ENCODE data around the gene KIAA1217.
"Not testable (repeated sequence)": the region's sequence is repeated elsewhere in the genome, so short reads cannot be mapped to it uniquely, and the experiment has no call there.

KIAA1217 gene

DNA sequence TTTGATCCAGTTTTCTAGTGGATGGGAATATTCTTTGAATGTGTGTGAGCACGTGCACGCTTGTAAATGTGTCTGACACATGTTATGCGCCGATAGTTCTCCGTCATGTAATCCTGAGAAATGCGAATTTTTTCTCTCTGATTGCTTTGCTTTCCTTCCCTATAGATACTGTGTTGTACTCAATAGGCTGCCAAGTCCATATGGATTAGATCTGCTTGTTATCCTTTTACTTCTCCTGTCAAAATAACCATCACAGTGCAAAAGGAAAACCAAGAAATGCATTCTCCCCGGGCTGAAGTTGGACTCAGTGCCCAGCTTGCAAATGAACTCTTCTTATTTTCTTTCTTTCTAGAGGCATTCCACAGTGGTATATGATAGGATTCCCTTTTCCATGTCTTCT is 131.9 kb downstream of the KIAA1217 start:
- DNase-seq (ENCODE audit: low spot score), result no peak

DNA sequence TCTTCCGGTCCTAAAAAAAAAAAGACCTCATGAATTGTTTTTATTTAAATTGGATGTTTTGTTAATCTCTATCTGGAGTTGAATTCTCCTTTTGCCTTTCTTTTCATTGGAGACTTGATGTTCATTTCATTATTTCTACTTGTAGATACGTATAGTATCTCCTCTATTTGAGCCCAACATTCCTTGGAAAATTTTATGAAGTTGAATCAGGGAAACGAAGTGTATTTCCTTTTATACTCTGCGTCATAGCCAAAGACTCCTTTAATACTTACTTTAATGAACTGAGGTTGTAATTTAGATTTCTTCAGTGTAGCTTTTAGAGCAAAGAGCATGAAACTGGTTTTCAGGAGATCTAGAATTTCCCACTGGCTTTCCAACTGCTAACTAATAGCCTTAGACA is 132.4 kb downstream of the KIAA1217 start:
- no peak for DNase-seq (ENCODE audit: low spot score)

DNA sequence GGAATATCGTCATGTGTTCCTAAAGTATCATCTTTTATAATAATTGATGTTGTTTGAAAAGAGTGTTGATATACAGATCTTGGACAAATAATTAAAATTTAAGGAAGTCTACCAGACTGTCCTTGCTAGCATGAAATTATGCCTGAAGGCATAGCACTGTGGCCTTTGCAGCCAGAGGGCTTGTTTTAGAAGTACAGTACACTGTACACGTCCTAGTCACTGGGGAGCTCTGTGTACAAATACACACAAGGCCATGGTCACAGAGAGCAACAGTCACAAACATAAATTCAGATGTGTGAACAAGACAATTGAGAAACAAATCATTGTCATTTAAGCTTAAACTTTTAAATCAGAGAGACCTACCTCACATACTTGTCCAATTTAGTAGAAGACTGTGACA is 133.0 kb downstream of the KIAA1217 start:
- no peak for DNase-seq (ENCODE audit: low spot score)

DNA sequence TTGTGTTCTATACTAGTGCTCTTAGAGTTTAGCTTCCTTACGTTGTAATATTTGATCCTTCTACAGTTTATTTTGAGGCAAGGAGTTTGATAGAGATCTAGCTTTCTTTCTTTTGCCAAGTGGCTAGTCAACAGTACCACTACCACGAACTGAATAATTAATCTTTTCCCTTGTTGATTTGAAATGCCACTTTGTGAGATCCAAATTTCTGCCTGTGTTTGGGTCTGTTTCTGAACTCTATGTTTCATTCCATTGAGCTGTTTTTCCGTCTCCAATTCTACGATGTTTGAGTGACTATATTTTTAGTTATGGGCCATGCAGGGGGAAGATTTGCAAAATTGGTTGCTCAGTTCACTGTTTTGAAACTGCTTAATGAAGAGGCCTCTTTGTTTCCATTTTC is 134.7 kb downstream of the KIAA1217 start:
- DNase-seq (ENCODE audit: low spot score), result no peak

DNA sequence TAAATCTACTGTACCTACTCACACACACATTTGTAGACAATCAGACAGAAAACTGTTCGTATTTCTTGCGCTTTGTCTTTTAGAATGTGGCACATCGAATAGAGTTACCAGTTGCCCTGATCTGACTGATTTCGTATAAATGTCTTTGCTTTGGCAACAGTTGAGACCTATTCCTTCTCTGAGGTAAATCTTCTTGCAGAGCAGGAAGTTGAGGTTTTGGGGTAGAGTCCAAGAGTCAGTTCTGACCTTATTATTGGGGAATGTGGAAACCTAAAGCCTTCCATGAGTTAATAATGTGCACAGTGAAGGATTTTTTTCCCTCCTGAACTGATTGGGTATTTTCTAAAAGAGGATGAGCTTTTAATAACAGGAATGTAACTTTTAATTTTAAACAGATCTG is 135.3 kb downstream of the KIAA1217 start:
- DNase-seq (ENCODE audit: low spot score), result no peak

DNA sequence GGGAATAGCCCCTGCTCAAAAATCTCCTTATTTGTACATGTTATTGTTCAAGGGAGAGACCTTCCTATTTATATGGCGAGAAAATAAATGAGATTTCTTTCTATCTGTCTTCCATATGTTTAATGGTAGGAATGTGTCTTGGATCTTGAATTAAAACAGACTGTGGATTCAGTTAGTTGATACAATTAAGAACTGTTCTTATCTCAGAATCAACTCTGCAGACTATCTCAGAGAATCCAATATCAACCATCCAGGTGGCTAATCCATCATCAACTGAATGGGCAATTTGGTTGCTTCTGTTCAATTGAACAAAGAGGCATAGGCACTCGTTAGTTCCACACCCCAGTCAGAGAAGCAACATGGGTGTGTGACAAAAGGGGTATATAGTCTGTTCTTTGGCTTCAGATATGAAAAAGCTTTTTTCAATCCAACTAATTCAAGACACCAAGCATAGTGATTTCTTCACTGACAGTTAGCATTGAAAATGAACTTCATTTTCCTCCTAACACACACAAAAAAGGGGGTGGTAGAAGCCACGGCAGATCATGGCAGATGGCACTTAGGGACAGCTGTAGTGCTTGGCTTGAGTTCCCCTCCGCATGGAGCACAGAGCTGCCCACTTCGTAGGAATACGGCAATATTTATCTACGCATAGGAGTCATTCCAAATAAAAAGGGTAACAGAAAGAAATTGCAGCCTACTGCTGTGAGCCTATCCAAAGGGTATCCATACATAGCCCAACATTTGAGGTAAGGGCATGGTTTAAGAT is 135.9 kb downstream of the KIAA1217 start:
- no peak for DNase-seq (ENCODE audit: low spot score)

DNA sequence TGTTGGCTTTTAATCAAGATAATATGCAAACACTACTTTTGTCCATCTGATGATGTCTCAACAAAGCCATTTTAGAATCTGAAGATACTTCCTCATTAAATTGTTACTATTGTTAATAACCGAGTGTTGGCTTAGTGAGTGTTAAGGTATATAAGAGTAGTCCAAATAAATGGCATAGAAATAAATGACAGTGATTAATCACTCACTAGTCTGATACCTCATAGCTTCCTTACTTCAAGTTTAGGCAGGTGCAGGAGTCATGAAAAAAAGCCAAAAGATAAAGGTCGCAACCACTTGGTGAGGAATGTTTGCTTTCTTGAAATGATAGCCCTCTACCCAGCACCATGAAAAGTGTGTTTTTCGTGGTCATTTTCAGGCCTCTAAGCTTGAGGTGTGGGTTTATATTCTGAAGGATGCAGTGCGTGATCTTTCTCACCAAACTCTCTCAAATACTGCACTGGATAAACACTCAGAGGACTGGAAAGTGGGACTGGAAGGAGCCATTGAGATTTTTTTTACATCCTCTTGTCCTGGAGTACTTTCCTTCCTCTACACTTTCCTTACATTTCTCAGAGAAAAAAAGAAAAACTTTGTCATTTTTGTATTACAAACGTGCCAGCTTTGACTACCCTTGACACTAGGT is 138.1 kb downstream of the KIAA1217 start:
- no peak for DNase-seq (ENCODE audit: low spot score)

DNA sequence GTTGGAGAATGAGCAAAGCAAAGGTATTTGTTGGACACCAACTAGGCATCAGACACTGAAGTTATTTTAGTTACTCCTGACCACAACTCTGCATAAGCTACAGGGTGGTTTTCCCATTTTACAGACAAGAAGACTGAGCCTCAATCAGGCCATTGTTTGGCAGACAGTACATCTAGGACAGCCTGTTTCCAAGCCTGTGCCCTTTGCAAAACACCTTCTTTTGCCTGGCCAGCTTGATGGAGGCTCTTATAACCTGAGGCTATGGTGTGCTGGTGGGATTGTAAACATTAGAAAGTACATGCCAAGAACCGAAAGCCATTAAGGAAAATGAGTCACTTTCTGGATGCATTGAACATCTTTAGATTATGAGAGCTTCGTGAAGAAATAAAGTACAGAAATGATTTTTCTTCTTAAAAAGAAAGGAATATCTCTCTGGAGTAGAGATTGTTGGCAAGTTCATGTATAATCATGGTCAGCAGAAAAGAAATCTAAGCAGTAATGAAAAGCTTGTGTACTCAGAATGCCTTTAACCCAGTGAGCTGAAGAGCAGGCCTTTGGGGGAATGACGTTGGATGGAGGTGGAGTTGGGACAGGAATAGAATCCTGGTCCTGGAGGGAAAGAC is 140.6 kb downstream of the KIAA1217 start:
- DNase-seq (ENCODE audit: low spot score), result no peak

DNA sequence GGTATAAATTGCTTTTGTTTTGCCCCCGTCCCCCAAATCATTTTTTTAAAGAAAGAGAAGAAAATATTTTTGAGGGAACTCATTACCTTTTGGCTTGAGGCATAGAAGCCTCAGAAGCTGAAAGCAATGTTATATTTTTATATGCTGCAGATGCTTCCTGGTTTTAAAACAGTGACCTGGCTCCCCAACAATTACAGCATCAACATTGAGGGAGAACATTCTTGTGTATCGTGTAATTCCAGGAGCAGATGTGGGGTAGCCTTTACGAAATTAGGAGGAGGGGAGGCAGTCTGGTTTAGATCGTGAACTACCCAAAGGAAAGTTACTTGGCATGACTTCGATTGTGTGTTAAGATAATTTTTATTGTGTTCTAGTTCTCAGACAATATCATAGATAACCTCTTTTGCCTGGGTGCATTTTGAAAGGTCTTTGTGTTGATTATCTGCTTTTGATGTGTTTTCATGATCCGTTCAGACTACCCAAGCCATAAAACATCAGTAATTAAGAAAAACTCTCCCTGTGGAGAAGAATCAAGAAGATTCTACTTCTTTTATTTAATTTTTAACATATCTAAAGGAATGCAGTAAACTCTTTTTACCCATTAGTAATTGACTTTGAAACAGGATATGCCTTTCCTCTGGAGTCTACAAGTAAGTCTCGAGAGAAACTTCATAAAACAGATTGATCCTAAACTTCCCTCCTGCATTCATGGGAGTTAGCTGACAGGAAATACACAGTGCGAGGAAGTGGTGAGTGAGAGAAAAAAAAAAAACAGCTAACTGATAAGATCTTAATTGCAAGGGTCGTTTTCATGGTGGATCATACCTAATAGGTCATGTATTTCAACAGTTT is 141.4 kb downstream of the KIAA1217 start:
- DNase-seq (ENCODE audit: low spot score), result no peak

DNA sequence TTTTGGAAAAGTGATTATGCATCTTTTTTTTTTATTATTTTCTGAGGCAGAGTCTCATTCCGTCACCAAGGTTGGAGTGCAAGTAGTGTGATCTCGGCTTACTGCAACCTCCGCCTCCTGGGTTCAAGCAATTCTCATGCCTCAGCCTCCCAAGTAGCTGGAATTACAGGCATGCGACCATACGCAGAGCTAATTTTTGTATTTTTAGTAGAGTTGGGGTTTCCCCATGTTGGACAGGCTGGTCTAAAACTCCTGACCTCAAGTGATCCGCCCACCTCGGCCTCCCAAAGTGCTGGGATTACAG is 141.9 kb downstream of the KIAA1217 start:
- DNase-seq (ENCODE audit: low spot score), result not testable (repeated sequence)

DNA sequence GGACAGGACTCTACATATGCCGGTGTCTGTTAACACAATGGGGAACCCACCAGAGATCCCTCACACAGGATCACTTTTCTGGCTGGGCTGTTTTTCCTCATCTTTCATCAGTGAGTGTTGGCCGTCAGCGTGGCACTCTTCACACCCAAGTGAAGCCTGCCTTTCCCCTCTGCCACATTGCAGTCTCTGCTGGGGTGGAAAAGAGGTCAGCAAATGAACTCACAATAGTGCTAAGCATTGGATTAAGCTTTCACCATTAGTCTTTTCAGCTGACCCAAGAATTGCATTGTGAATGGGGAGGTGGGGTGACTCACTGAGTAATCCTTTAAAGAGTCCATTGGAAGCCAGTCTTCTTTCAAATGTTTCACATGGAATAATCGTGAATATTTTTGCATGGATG is 143.0 kb downstream of the KIAA1217 start:
- no peak for DNase-seq (ENCODE audit: low spot score)

DNA sequence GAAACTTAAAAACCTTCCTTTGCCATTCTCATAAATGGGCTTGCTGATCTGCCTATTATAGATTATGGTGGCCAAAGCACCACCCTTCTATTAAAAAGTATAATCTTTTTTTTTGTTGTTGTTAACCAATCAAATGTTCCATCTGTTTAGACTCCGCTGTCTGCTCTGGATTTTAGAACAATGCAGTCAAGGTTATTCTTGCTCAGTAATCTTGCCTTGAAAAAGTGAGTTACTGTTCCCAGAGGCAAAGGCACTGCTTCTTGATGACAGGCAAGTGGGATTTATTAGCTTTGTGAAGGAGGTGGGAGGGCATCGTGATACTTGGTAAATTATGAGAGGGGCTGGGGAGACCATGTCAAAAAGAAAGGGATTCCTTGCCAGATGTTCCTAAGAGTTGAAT is 143.5 kb downstream of the KIAA1217 start:
- DNase-seq (ENCODE audit: low spot score), result no peak

DNA sequence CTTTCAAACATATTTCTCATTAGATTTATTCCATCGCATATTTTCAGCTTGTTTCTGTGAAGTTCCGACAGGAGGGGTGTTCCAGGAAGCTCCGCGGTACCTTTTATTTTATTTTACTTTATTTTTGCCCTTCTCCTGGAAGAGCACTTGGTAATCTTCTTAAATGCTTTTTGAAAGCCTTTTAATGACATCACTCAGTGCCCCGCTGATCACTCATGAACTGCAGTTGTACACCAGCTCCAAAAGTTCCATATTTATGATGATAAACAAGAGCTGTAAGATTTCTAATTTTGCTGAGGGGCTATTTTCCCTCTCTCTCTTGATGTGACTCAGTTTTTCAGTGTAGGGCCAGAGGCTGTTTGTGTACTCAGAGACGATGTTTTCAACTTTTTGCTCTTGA is 144.4 kb downstream of the KIAA1217 start:
- DNase-seq (ENCODE audit: low spot score), result no peak

DNA sequence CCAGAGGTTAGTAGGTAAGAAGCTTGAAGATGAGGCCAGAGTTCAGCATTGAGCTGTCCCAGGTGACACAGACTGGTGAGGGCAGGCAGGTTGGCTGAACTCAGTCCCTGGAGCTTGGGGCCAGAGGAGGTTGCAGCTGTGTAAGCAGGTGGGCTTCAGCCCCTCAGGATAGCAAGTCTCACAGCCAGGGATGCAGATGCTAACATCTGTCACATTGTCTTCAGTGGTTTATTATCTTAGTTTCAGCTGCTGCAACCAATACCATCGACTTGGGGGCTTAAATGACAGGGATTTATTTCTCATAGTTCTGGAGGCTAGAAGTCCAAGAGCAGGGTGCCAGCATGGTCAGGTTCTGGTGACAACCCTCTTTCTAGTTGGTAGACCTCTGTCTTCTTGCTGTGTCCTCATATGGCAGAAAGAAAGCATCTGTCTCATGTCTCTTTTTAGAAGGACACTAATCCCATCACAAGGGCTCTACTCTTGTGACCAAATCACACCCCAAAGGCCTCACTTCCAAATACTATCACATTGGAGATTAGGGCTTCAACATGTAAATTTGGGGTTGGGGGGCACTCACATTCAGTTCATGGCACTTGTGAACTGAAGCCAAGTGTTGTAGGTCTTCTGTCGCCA is 146.2 kb downstream of the KIAA1217 start:
- no peak for DNase-seq (ENCODE audit: low spot score)

DNA sequence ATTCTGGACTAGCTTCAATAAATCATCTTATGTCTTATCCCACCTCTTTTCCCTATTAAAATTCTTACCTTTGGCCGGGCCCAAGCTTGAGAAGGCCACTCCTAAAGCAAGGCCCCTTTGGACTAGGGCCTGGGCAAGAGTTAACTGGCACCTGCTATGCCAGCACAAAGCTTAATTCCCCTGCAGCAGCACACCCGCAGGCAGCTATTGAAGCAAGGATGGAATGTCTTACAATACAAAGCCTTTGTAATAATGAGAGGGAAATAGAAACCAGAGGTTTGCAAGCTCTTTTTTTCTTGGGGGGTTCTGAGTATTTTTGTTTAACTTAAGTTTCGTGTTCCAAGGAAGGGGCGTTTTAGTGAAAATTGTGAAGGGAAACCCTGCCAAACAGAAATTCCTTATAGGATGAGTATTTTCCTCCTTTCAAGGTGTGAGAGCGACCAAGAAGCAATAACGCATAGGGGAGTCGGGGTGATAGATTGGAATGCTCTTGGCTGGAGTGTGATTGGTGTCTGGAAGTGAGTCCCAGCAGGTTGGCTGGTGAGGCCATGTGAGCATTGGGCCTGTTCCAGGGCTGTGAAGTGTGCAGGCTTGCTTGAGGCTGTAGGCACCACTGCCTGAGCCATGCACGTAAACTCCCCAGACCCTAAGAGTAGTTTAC is 148.5 kb downstream of the KIAA1217 start:
- DNase-seq (ENCODE audit: low spot score), result no peak

DNA sequence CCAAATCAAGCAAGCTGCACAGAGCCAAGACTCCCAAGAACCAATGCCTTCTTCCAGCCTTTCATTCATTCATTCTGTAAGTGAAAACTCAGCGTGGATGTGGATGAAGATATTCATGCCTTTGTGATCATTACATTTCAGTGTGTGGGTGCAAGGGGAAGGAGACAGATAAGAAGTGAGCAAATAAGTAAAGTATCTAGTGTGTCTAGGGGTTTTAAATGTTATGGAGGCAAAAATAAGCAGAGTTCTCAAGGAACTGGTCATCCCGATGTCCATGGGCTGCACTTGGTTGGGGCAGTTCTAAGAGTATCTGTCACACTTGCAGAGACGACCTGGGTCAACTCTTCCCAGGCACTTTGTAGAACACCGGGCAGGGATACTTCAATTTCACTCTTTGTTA is 149.1 kb downstream of the KIAA1217 start:
- DNase-seq (ENCODE audit: low spot score), result no peak

DNA sequence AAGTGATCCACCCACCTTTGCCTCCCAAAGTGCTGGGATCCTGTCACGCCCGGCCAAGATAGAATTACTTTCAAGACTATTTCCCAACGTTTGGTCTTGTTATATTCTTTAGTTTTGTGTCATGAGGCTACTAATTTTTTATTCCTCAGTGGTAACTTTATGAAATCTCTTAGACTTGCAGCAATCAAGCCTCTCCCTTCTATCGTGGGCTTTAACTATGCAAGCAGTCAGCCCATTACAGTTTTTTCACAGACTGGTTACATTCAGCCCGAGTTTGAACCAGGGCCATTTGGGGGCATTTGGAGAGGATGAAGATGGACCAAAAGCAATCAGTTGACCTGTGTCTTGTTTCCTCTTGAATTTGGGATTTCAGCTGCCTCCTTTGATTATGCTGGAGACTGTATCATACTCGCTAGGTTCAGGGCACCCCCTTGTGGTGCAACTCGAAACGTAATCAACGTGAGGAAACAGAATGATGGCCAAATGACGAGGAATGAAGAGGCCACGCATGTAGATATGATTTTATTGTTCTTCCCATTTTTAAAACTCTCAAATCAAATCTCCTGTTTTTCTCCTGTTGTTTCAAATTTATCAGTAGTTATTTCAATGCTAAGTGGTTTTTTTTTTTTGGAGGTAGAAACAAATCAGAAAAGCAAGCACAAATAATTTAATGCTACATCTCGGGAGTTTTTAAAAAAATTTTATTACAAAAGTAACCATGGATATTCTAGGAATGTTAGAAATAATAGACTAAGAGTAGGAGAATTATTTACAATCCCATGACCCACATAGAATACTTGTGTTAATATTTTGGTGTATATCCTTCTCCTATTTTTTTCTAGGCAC is 151.6 kb downstream of the KIAA1217 start:
- DNase-seq (ENCODE audit: low spot score), result no peak

DNA sequence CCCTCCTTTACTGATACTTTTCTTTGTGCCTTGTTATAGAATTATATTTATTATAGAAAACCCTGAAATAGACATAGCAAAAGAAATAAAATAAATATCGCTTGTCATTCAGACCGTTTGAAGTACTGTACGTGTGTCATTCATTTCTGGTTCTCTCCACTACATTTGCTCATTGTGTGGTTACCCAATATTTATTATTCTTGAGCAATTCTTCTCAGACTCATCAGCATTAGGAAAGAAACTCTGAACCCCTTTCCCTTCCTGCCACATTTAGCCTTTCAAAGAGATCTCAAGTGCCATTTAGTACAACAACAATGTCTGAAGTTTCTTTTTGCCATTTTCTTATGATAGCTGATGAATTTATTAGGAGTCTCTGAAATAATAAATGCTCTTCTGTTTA is 154.1 kb downstream of the KIAA1217 start:
- no peak for DNase-seq (ENCODE audit: low spot score)

DNA sequence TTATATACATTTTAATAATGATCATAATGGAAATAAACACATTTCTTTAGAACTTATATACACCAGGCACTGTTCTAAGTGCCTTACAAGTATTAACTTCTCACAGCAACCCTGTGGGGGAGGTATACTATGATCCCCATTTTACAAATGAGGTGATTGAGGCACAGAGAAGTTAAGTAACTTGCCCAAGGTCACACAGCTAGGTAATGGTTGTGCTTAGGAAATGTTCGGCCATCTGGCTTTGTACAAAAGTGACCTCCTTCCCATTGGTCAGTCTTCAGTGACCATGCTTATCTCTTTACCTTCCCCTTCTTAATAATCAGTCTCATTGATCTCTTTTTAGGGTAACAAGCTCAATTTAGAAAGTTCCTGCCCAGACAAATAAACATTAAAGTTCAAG is 158.8 kb downstream of the KIAA1217 start:
- no peak for DNase-seq (ENCODE audit: low spot score)

DNA sequence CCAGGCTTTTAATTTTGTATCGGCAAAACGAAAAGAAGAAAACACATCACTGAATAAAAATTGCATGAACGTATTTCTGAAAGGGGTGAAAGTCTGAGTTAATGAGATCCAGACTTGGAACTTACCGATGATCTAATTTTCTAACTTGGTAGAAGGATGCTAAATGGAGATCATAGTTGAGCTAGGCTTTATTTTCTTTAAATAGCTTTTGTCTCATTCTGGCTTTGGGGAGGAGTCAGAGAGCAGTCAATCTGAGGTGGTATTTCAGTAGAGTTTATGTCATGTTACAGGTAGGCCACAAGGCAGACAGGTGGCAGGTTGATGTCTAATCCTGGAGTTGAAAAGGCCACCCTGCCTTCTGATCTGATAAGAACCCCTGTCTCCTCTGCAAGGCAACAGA is 161.9 kb downstream of the KIAA1217 start:
- DNase-seq (ENCODE audit: low spot score), result no peak

DNA sequence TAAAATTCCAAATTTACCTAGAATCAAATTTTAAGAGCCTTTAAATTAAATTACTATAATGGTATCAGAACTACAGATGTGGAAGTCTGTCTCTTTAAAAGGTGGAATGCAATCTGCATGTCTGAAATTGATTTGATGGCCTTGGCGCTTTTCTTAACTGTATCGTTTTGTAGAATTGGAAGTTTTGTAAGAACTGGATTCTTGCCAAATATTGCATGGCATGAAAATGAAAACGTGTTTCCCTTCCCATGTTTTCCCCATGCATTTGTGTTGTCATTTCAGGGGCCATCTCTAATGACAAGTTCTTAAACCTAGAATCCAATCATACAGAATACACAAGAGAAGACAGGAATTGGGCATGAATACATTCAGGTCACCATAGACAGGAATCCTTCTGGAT is 162.5 kb downstream of the KIAA1217 start:
- DNase-seq (ENCODE audit: low spot score), result no peak

All from CD4-positive, alpha-beta T cell treated with Interleukin-6 at 100 ng/mL for 8 hours (primary cell).